ENCODE results near the gene CDK11A. TPM values are rescaled to one million over a fixed set of nuclear protein-coding genes. Genes with fewer than 3 reads are reported as not detected.
"Not testable (repeated sequence)": the region's sequence is repeated elsewhere in the genome, so short reads cannot be mapped to it uniquely, and the experiment has no call there.

Gene CDK11A
- polyA plus RNA-seq, 1 of the 3 experiments (the other 2 are of a cell fraction), result 24.0 TPM

GRCh38 chr1:1664941-1665814, 59.0 kb downstream of the CDK11A start:
- TF ChIP-seq, protein P1, sequence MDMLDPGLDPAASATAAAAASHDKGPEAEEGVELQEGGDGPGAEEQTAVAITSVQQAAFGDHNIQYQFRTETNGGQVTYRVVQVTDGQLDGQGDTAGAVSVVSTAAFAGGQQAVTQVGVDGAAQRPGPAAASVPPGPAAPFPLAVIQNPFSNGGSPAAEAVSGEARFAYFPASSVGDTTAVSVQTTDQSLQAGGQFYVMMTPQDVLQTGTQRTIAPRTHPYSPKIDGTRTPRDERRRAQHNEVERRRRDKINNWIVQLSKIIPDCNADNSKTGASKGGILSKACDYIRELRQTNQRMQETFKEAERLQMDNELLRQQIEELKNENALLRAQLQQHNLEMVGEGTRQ (IDR thresholded peaks at IDR 0.05; ENCODE audit: borderline replicate concordance, low read depth, low read length), result no peak
- no peak for TF ChIP-seq ELF1 (IDR thresholded peaks at IDR 0.05)
- TF ChIP-seq GABPA (IDR thresholded peaks at IDR 0.05; ENCODE audit: low read depth), result no peak
- no peak for TF ChIP-seq EZH2phosphoT487 (IDR thresholded peaks at IDR 0.05; ENCODE audit: borderline replicate concordance, low read depth)
- TF ChIP-seq, protein P2, sequence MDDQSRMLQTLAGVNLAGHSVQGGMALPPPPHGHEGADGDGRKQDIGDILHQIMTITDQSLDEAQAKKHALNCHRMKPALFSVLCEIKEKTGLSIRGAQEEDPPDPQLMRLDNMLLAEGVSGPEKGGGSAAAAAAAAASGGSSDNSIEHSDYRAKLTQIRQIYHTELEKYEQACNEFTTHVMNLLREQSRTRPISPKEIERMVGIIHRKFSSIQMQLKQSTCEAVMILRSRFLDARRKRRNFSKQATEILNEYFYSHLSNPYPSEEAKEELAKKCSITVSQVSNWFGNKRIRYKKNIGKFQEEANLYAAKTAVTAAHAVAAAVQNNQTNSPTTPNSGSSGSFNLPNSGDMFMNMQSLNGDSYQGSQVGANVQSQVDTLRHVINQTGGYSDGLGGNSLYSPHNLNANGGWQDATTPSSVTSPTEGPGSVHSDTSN (IDR thresholded peaks at IDR 0.05), result no peak
- TF ChIP-seq RCOR1 (IDR thresholded peaks at IDR 0.05; ENCODE audit: low read length), result no peak
- TF ChIP-seq MXI1 (IDR thresholded peaks at IDR 0.05; ENCODE audit: low read depth, low read length), result no peak
- TF ChIP-seq EP300 (IDR thresholded peaks at IDR 0.05; ENCODE audit: borderline replicate concordance in 1 of 2, low read depth in 1 of 2, low read length in 1 of 2), result no peak
- no peak for TF ChIP-seq ZBTB33 (IDR thresholded peaks at IDR 0.05; ENCODE audit: borderline replicate concordance, low read depth)
- Histone ChIP-seq H3K9me3 (no peaks in the 10 kb centered on the region), H2AFZ (ENCODE audit: low read depth) (no peak overlapping the region), H3K27ac (ENCODE audit: low read depth in 2 of 2, low read length in 1 of 2) (no peak overlapping the region), H3K27me3 (ENCODE audit: insufficient read depth) (no peaks in the 10 kb centered on the region), H3K9ac (no peak overlapping the region), H3K4me1 (ENCODE audit: control insufficient read depth in 1 of 2, insufficient read depth in 2 of 2, low read depth in 1 of 2, low read length in 1 of 2) (no peaks in the 10 kb centered on the region; a peak in 1 of 4 replicates), H4K20me1 (ENCODE audit: insufficient read depth) (no peaks in the 10 kb centered on the region), H3F3A (replicated peaks; ENCODE audit: insufficient read depth) (peaks cover 5% of the 10 kb centered on the region), H3K79me2 (ENCODE audit: insufficient read depth) (no peaks in the 10 kb centered on the region), H3K9me2 (no peaks in the 10 kb centered on the region), H3K36me3 (replicated peaks in 1 of 2; ENCODE audit: control insufficient read depth in 1 of 2, insufficient read depth in 2 of 2, low read length in 1 of 2) (peaks cover 0 to 28% of the 10 kb centered on the region in 2 experiments), H3K4me3 (ENCODE audit: low read depth in 2 of 2, low read length in 1 of 2) (no peak overlapping the region), H3K4me2 (no peak overlapping the region)
- DNase-seq, result peak; percentile 14
- WGBS (ENCODE audit: low lambda C conversion rate), result 99% methylated on average over 13 of the region's 27 CpGs
- ChIA-PET CTCF (interaction anchor here (1.1 to 1.6 kb wide), 6 partner anchors 9 to 379 kb away, joined by 3 to 7 read pairs (median 6); no protein-coding TSS in a partner anchor), POLR2A (no interaction called here)

DNA sequence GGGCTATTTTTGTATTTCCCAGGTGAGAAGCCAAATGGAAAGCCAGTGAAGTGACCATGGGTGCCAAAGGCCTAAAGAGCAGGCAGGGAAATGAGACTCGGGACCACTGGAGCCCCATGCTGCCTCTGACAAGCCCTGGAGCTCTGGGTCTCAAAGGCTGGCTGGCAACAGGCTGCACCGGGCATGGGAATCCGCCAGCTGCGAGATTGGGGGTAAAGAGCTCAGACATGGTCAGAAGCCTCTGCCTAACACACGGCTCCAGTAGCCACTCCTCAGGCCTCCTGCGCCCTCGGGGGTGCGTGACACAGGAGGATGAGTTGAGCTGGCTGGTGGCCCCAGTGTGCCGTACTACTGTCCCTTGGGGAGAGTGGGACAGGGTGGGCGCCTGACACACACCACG, 59.8 kb downstream of the CDK11A start:
- H3F3A ChIP-seq (replicated peaks; ENCODE audit: insufficient read depth); H3K9ac ChIP-seq; H3K27ac ChIP-seq (ENCODE audit: low read depth in 2 of 2, low read length in 1 of 2); H3K27me3 ChIP-seq (ENCODE audit: insufficient read depth); H2AFZ ChIP-seq (ENCODE audit: low read depth); DNase-seq; POLR2A ChIA-PET; H4K20me1 ChIP-seq (ENCODE audit: insufficient read depth); H3K79me2 ChIP-seq (ENCODE audit: insufficient read depth); CTCF ChIA-PET; H3K4me3 ChIP-seq (ENCODE audit: low read depth in 2 of 2, low read length in 1 of 2); H3K4me1 ChIP-seq (ENCODE audit: control insufficient read depth in 1 of 2, insufficient read depth in 2 of 2, low read depth in 1 of 2, low read length in 1 of 2); H3K9me2 ChIP-seq; H3K4me2 ChIP-seq; H3K9me3 ChIP-seq: not testable (repeated sequence)
- 57% methylated on average over 2 of the region's 11 CpGs for WGBS (ENCODE audit: low lambda C conversion rate)
- peaks cover 0 to 23% of the 10 kb centered on the region in 2 experiments for H3K36me3 ChIP-seq (replicated peaks in 1 of 2; ENCODE audit: control insufficient read depth in 1 of 2, insufficient read depth in 2 of 2, low read length in 1 of 2)

- H4K20me1 ChIP-seq (ENCODE audit: insufficient read depth); H3K4me2 ChIP-seq; CTCF ChIA-PET; H3K4me1 ChIP-seq (ENCODE audit: control insufficient read depth in 1 of 2, insufficient read depth in 2 of 2, low read depth in 1 of 2, low read length in 1 of 2); H3K4me3 ChIP-seq (ENCODE audit: low read depth in 2 of 2, low read length in 1 of 2); H3K9ac ChIP-seq; H3K9me3 ChIP-seq; H3F3A ChIP-seq (replicated peaks; ENCODE audit: insufficient read depth); POLR2A ChIA-PET; H3K79me2 ChIP-seq (ENCODE audit: insufficient read depth); DNase-seq; H3K9me2 ChIP-seq; H2AFZ ChIP-seq (ENCODE audit: low read depth); H3K27me3 ChIP-seq (ENCODE audit: insufficient read depth): not testable (repeated sequence)
- 78% methylated on average over 14 of the region's 15 CpGs for WGBS (ENCODE audit: low lambda C conversion rate)
- Histone ChIP-seq H3K36me3 (replicated peaks in 1 of 2; ENCODE audit: control insufficient read depth in 1 of 2, insufficient read depth in 2 of 2, low read length in 1 of 2) (peaks cover 0 to 22% of the 10 kb centered on the region in 2 experiments), H3K27ac (ENCODE audit: low read depth in 2 of 2, low read length in 1 of 2) (peak overlapping the region in 1 of 2 experiments; percentile 41; a peak in 1 of 4 replicates)
Measured at GRCh38 chr1:1662830-1663560, 61.2 kb downstream of the CDK11A start.

- POLR2A ChIA-PET; H3K4me2 ChIP-seq; H3K27me3 ChIP-seq (ENCODE audit: insufficient read depth); H3K9me3 ChIP-seq; H3K9ac ChIP-seq; H3K79me2 ChIP-seq (ENCODE audit: insufficient read depth); H2AFZ ChIP-seq (ENCODE audit: low read depth); H3K9me2 ChIP-seq; CTCF ChIA-PET; DNase-seq; H3K4me1 ChIP-seq (ENCODE audit: control insufficient read depth in 1 of 2, insufficient read depth in 2 of 2, low read depth in 1 of 2, low read length in 1 of 2); H3K4me3 ChIP-seq (ENCODE audit: low read depth in 2 of 2, low read length in 1 of 2); H3F3A ChIP-seq (replicated peaks; ENCODE audit: insufficient read depth); H4K20me1 ChIP-seq (ENCODE audit: insufficient read depth): not testable (repeated sequence)
- Histone ChIP-seq H3K27ac (ENCODE audit: low read depth in 2 of 2, low read length in 1 of 2) (peak overlapping the region in 1 of 2 experiments; percentile 41; a peak in 1 of 4 replicates), H3K36me3 (replicated peaks in 1 of 2; ENCODE audit: control insufficient read depth in 1 of 2, insufficient read depth in 2 of 2, low read length in 1 of 2) (peaks cover 0 to 19% of the 10 kb centered on the region in 2 experiments)
- WGBS (ENCODE audit: low lambda C conversion rate), result 64% methylated on average over 4 of the region's 9 CpGs
Measured at GRCh38 chr1:1662392-1662791, 61.8 kb downstream of the CDK11A start.

Measured in SK-N-SH (cell line).